ENCODE results near the gene SOS1. TPM values are rescaled to one million over a fixed set of nuclear protein-coding genes. Genes with fewer than 3 reads are reported as not detected.
"Not testable (repeated sequence)": the region's sequence is repeated elsewhere in the genome, so short reads cannot be mapped to it uniquely, and the experiment has no call there.

SOS1 gene
- total and polyA plus RNA-seq, 2 donors from 2014 or later = 5.5 to 33.4 TPM

- no peaks in the 10 kb centered on the region for H3K4me1 ChIP-seq (ENCODE audit: control insufficient read depth in 2 of 3, insufficient read depth in 2 of 3, low read depth in 1 of 3, low read length in 3 of 3)
- intact Hi-C loops (cut with DNase I) = no loop called here
- FAIRE-seq = no peak
- H3K27me3 ChIP-seq (ENCODE audit: control insufficient read depth, insufficient read depth, low read length) = no peaks in the 10 kb centered on the region
- H3K9ac ChIP-seq (ENCODE audit: low read length in 3 of 3) = no peak overlapping the region
- no peak for DNase-seq
- H3K27ac ChIP-seq (ENCODE audit: low read depth in 2 of 2, low read length in 2 of 2) = no peak overlapping the region
- no peak overlapping the region for H3K4me3 ChIP-seq (ENCODE audit: low read length in 3 of 3)
- H3K9me3 ChIP-seq (ENCODE audit: control insufficient read depth in 2 of 3, insufficient read depth in 1 of 3, low read length in 3 of 3) = no peaks in the 10 kb centered on the region
- peaks cover 0 to 5% (median 1%) of the 10 kb centered on the region in 3 donors for H3K36me3 ChIP-seq (ENCODE audit: control insufficient read depth in 2 of 3, insufficient read depth in 3 of 3, low read length in 3 of 3)
- TF ChIP-seq CTCF (IDR thresholded peaks at IDR 0.05; ENCODE audit: borderline replicate concordance, extremely low read depth, insufficient read depth) = no peak
Observed at GRCh38 chr2:39058101-39058500, 62.8 kb downstream of the SOS1 start.

- DNase-seq; intact Hi-C loops (cut with DNase I); FAIRE-seq; H3K36me3 ChIP-seq (ENCODE audit: control insufficient read depth in 2 of 3, insufficient read depth in 3 of 3, low read length in 3 of 3); H3K27me3 ChIP-seq (ENCODE audit: control insufficient read depth, insufficient read depth, low read length); H3K9ac ChIP-seq (ENCODE audit: low read length in 3 of 3); H3K4me3 ChIP-seq (ENCODE audit: low read length in 3 of 3); H3K27ac ChIP-seq (ENCODE audit: low read depth in 2 of 2, low read length in 2 of 2); H3K4me1 ChIP-seq (ENCODE audit: control insufficient read depth in 2 of 3, insufficient read depth in 2 of 3, low read depth in 1 of 3, low read length in 3 of 3); H3K9me3 ChIP-seq (ENCODE audit: control insufficient read depth in 2 of 3, insufficient read depth in 1 of 3, low read length in 3 of 3): not testable (repeated sequence)
Observed at GRCh38 chr2:39052665-39053064, 68.2 kb downstream of the SOS1 start.

- Histone ChIP-seq H3K4me1 (ENCODE audit: control insufficient read depth in 2 of 3, insufficient read depth in 2 of 3, low read depth in 1 of 3, low read length in 3 of 3) (no peaks in the 10 kb centered on the region), H3K9ac (ENCODE audit: low read length in 3 of 3) (no peak overlapping the region), H3K9me3 (ENCODE audit: control insufficient read depth in 2 of 3, insufficient read depth in 1 of 3, low read length in 3 of 3) (no peaks in the 10 kb centered on the region), H3K27ac (ENCODE audit: low read depth in 2 of 2, low read length in 2 of 2) (no peak overlapping the region), H3K4me3 (ENCODE audit: low read length in 3 of 3) (no peak overlapping the region), H3K36me3 (ENCODE audit: control insufficient read depth in 2 of 3, insufficient read depth in 3 of 3, low read length in 3 of 3) (peaks cover 0 to 5% (median 5%) of the 10 kb centered on the region in 3 donors), H3K27me3 (ENCODE audit: control insufficient read depth, insufficient read depth, low read length) (no peaks in the 10 kb centered on the region)
- FAIRE-seq (no peak), DNase-seq (no peak)
- intact Hi-C loops (cut with DNase I) = no loop called here
- no peak for TF ChIP-seq CTCF (IDR thresholded peaks at IDR 0.05; ENCODE audit: borderline replicate concordance, extremely low read depth, insufficient read depth)
Observed at GRCh38 chr2:39050109-39050508, 70.7 kb downstream of the SOS1 start.

GRCh38 chr2:39039072-39039471, 81.8 kb downstream of the SOS1 start:
- intact Hi-C loops (cut with DNase I) = no loop called here
- TF ChIP-seq CTCF (IDR thresholded peaks at IDR 0.05; ENCODE audit: borderline replicate concordance, extremely low read depth, insufficient read depth) = no peak
- no peaks in the 10 kb centered on the region for H3K36me3 ChIP-seq (ENCODE audit: control insufficient read depth in 2 of 3, insufficient read depth in 3 of 3, low read length in 3 of 3)
- DNase-seq = no peak
- H3K4me3 ChIP-seq (ENCODE audit: low read length in 3 of 3) = no peak overlapping the region
- no peaks in the 10 kb centered on the region for H3K9me3 ChIP-seq (ENCODE audit: control insufficient read depth in 2 of 3, insufficient read depth in 1 of 3, low read length in 3 of 3)
- no peak overlapping the region for H3K27ac ChIP-seq (ENCODE audit: low read depth in 2 of 2, low read length in 2 of 2)
- H3K9ac ChIP-seq (ENCODE audit: low read length in 3 of 3) = no peak overlapping the region
- no peaks in the 10 kb centered on the region for H3K27me3 ChIP-seq (ENCODE audit: control insufficient read depth, insufficient read depth, low read length)
- H3K4me1 ChIP-seq (ENCODE audit: control insufficient read depth in 2 of 3, insufficient read depth in 2 of 3, low read depth in 1 of 3, low read length in 3 of 3) = no peaks in the 10 kb centered on the region
- FAIRE-seq = no peak
